HepG2 (cell line): ENCODE data around the gene CTU2. TPM values are rescaled to one million over a fixed set of nuclear protein-coding genes. Genes with fewer than 3 reads are reported as not detected.
A peak's percentile ranks its signal among the peaks of the same experiment; 100 is the strongest.

Experiments used
- CENPT ChIP-seq: sonication (generic); formaldehyde crosslinking; IDR thresholded peaks from 2 replicates; pipeline ENCODE4 v1.8.0; 2022; ENCODE audit warnings: low read depth, mild to moderate bottlenecking, moderate library complexity, missing genetic modification reagents
- FOXC1 ChIP-seq: sonication (generic); formaldehyde crosslinking; IDR thresholded peaks from 2 replicates; pipeline ENCODE4 v1.8.0; 2022; ENCODE audit warnings: mild to moderate bottlenecking, missing genetic modification reagents, borderline replicate concordance
- GATA4 ChIP-seq: sonication (generic); IDR thresholded peaks from 2 replicates; pipeline ENCODE4 v1.6.1; 2016; ENCODE audit warnings: antibody characterized with exemption, low read depth, borderline replicate concordance
- PHF8 ChIP-seq: sonication (generic); formaldehyde crosslinking; IDR thresholded peaks from 2 replicates; pipeline ENCODE4 v1.5.0; 2020; ENCODE audit warnings: missing genetic modification reagents
- SAFB2 ChIP-seq: sonication (generic); formaldehyde crosslinking; IDR thresholded peaks from 2 replicates; pipeline ENCODE4 v1.5.1; 2020; ENCODE audit warnings: missing genetic modification reagents, low read depth, mild to moderate bottlenecking, borderline replicate concordance
- ZSCAN22 ChIP-seq: sonication (generic); formaldehyde crosslinking; IDR thresholded peaks from 2 replicates; pipeline ENCODE4 v1.4.0; 2020; ENCODE audit warnings: mild to moderate bottlenecking, missing genetic modification reagents
- polyA plus RNA-seq, 8 experiments: library from polyadenylated mRNA; depleted of rRNA in 3 of 8; stranded (reverse) in 7 of 8; unstranded in 1 of 8; fragments of >200 nt; fragmentation: Illumina TruSeq in 4 of 8; extraction: Trizol in 4 of 8; gene quantifications; 2 replicates each; pipeline versions ENCODE4 v1.2.1 to v1.2.3, GENCODE V29; 2011 to 2016; ENCODE audit warnings: low read depth in 4 of 8, missing spikeins in 1 of 8, mixed read lengths in 1 of 8; ENCODE audit not compliant: insufficient read depth in 1 of 8
- total RNA-seq, 5 experiments: library from RNA; depleted of rRNA; stranded (reverse); fragments of >200 nt; fragmentation: Illumina TruSeq; extraction: Trizol; gene quantifications; 2 replicates each; pipeline ENCODE4 v1.2.3, GENCODE V29; 2016; ENCODE audit warnings: low read depth in 1 of 5
- TF ChIP-seq, protein P1 (sequence below): sonication (generic); formaldehyde crosslinking; IDR thresholded peaks from 2 replicates; pipeline ENCODE4 v1.8.0; 2022; ENCODE audit warnings: mild to moderate bottlenecking, missing genetic modification reagents, moderate library complexity
- TF ChIP-seq, protein P2 (sequence below): sonication (generic); formaldehyde crosslinking; IDR thresholded peaks from 2 replicates; pipeline ENCODE4 v1.5.0; 2020; ENCODE audit warnings: mild to moderate bottlenecking, missing genetic modification reagents
- TF ChIP-seq, protein P3 (sequence below): sonication (generic); formaldehyde crosslinking; IDR thresholded peaks from 2 replicates; pipeline ENCODE4 v1.5.0; 2020; ENCODE audit warnings: missing genetic modification reagents
- TF ChIP-seq, protein P4 (sequence below): sonication (generic); formaldehyde crosslinking; IDR thresholded peaks from 2 replicates; pipeline ENCODE4 v1.4.0; 2020; ENCODE audit warnings: missing genetic modification reagents, borderline replicate concordance
- TF ChIP-seq, protein P5 (sequence below): sonication (generic); formaldehyde crosslinking; IDR thresholded peaks from 2 replicates; pipeline ENCODE4 v1.5.0; 2020; ENCODE audit warnings: mild to moderate bottlenecking, missing genetic modification reagents
- TF ChIP-seq, protein P6 (sequence below): sonication (generic); formaldehyde crosslinking; IDR thresholded peaks from 2 replicates; pipeline ENCODE4 v1.9.0; 2022; ENCODE audit warnings: low read depth, missing genetic modification reagents

The CTU2 gene
- total and polyA plus RNA-seq, 2 of the 13 experiments (the other 11 are each of a cell fraction or from before 2014, with no cell fraction given), result 13.3 to 21.9 TPM

DNA sequence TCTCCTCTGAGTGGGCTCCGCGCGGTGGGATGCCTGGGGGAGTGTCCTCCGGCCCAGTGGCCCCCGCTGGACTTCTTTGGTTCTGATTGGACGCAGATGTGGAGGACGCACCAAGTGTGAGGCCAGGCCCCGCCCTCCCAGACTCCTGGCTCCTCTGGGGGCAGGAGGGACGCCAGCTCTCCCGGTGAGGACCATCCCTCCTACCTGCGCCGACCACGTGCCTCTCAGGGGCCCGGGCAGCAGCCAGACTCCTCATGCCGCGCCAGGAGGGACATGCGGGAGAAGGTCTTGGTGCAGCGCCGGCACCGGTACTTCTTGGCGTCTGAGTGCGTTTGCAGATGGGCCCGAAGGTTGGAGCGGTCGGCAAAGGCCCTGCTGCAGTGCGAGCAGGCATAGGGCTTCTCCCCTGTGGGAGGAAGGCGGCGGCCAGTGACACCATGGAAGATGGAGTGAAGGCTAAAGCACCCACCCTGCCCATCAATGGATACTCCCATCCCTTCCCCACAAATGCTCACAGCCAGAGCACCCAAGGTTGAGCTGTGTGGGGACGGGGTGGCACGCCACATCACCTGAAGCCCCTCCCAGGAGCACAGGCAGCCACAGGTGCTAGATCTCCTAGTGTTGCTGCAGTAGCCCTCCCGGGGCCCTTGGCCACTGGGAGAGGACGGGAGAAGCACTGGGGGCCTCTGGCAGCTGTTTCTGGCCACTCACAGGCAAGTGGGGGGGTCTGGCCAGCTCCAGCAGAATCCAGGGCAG lies 27.9 kb upstream of the CTU2 start (continued):
- TF ChIP-seq, protein P1, sequence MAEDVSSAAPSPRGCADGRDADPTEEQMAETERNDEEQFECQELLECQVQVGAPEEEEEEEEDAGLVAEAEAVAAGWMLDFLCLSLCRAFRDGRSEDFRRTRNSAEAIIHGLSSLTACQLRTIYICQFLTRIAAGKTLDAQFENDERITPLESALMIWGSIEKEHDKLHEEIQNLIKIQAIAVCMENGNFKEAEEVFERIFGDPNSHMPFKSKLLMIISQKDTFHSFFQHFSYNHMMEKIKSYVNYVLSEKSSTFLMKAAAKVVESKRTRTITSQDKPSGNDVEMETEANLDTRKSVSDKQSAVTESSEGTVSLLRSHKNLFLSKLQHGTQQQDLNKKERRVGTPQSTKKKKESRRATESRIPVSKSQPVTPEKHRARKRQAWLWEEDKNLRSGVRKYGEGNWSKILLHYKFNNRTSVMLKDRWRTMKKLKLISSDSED (CRISPR knock-in tag), result no peak
- TF ChIP-seq SAFB2 (0 out of 2 replicates have a peak, but pooled peaks have one; percentile 11), ZSCAN22 (CRISPR knock-in tag) (no peak), PHF8 (CRISPR knock-in tag) (0 out of 2 replicates have a peak, but pooled peaks have one; percentile 0), FOXC1 (CRISPR knock-in tag) (no peak), GATA4 (no peak), CENPT (CRISPR knock-in tag) (no peak)
- TF ChIP-seq, protein P2, sequence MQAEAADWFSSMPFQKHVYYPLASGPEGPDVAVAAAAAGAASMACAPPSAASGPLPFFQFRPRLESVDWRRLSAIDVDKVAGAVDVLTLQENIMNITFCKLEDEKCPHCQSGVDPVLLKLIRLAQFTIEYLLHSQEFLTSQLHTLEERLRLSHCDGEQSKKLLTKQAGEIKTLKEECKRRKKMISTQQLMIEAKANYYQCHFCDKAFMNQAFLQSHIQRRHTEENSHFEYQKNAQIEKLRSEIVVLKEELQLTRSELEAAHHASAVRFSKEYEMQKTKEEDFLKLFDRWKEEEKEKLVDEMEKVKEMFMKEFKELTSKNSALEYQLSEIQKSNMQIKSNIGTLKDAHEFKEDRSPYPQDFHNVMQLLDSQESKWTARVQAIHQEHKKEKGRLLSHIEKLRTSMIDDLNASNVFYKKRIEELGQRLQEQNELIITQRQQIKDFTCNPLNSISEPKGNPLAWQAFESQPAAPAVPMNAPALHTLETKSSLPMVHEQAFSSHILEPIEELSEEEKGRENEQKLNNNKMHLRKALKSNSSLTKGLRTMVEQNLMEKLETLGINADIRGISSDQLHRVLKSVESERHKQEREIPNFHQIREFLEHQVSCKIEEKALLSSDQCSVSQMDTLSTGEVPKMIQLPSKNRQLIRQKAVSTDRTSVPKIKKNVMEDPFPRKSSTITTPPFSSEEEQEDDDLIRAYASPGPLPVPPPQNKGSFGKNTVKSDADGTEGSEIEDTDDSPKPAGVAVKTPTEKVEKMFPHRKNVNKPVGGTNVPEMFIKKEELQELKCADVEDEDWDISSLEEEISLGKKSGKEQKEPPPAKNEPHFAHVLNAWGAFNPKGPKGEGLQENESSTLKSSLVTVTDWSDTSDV (CRISPR knock-in tag), result no peak
- TF ChIP-seq, protein P3, sequence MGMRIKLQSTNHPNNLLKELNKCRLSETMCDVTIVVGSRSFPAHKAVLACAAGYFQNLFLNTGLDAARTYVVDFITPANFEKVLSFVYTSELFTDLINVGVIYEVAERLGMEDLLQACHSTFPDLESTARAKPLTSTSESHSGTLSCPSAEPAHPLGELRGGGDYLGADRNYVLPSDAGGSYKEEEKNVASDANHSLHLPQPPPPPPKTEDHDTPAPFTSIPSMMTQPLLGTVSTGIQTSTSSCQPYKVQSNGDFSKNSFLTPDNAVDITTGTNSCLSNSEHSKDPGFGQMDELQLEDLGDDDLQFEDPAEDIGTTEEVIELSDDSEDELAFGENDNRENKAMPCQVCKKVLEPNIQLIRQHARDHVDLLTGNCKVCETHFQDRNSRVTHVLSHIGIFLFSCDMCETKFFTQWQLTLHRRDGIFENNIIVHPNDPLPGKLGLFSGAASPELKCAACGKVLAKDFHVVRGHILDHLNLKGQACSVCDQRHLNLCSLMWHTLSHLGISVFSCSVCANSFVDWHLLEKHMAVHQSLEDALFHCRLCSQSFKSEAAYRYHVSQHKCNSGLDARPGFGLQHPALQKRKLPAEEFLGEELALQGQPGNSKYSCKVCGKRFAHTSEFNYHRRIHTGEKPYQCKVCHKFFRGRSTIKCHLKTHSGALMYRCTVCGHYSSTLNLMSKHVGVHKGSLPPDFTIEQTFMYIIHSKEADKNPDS (CRISPR knock-in tag), result peak; percentile 57; the same call in 1 of the 2 replicates
- TF ChIP-seq, protein P4, sequence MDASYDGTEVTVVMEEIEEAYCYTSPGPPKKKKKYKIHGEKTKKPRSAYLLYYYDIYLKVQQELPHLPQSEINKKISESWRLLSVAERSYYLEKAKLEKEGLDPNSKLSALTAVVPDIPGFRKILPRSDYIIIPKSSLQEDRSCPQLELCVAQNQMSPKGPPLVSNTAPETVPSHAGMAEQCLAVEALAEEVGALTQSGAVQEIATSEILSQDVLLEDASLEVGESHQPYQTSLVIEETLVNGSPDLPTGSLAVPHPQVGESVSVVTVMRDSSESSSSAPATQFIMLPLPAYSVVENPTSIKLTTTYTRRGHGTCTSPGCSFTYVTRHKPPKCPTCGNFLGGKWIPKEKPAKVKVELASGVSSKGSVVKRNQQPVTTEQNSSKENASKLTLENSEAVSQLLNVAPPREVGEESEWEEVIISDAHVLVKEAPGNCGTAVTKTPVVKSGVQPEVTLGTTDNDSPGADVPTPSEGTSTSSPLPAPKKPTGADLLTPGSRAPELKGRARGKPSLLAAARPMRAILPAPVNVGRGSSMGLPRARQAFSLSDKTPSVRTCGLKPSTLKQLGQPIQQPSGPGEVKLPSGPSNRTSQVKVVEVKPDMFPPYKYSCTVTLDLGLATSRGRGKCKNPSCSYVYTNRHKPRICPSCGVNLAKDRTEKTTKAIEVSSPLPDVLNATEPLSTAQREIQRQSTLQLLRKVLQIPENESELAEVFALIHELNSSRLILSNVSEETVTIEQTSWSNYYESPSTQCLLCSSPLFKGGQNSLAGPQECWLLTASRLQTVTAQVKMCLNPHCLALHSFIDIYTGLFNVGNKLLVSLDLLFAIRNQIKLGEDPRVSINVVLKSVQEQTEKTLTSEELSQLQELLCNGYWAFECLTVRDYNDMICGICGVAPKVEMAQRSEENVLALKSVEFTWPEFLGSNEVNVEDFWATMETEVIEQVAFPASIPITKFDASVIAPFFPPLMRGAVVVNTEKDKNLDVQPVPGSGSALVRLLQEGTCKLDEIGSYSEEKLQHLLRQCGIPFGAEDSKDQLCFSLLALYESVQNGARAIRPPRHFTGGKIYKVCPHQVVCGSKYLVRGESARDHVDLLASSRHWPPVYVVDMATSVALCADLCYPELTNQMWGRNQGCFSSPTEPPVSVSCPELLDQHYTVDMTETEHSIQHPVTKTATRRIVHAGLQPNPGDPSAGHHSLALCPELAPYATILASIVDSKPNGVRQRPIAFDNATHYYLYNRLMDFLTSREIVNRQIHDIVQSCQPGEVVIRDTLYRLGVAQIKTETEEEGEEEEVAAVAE, result no peak
- TF ChIP-seq, protein P5, sequence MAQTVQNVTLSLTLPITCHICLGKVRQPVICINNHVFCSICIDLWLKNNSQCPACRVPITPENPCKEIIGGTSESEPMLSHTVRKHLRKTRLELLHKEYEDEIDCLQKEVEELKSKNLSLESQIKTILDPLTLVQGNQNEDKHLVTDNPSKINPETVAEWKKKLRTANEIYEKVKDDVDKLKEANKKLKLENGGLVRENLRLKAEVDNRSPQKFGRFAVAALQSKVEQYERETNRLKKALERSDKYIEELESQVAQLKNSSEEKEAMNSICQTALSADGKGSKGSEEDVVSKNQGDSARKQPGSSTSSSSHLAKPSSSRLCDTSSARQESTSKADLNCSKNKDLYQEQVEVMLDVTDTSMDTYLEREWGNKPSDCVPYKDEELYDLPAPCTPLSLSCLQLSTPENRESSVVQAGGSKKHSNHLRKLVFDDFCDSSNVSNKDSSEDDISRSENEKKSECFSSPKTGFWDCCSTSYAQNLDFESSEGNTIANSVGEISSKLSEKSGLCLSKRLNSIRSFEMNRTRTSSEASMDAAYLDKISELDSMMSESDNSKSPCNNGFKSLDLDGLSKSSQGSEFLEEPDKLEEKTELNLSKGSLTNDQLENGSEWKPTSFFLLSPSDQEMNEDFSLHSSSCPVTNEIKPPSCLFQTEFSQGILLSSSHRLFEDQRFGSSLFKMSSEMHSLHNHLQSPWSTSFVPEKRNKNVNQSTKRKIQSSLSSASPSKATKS (CRISPR knock-in tag), result no peak
- TF ChIP-seq, protein P6, sequence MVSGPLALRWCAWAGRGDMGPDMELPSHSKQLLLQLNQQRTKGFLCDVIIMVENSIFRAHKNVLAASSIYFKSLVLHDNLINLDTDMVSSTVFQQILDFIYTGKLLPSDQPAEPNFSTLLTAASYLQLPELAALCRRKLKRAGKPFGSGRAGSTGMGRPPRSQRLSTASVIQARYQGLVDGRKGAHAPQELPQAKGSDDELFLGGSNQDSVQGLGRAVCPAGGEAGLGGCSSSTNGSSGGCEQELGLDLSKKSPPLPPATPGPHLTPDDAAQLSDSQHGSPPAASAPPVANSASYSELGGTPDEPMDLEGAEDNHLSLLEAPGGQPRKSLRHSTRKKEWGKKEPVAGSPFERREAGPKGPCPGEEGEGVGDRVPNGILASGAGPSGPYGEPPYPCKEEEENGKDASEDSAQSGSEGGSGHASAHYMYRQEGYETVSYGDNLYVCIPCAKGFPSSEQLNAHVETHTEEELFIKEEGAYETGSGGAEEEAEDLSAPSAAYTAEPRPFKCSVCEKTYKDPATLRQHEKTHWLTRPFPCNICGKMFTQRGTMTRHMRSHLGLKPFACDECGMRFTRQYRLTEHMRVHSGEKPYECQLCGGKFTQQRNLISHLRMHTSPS, result no peak
